ENCODE results near the gene ABCA6.
"Not testable (repeated sequence)": the region's sequence is repeated elsewhere in the genome, so short reads cannot be mapped to it uniquely, and the experiment has no call there.

The ABCA6 gene

DNA sequence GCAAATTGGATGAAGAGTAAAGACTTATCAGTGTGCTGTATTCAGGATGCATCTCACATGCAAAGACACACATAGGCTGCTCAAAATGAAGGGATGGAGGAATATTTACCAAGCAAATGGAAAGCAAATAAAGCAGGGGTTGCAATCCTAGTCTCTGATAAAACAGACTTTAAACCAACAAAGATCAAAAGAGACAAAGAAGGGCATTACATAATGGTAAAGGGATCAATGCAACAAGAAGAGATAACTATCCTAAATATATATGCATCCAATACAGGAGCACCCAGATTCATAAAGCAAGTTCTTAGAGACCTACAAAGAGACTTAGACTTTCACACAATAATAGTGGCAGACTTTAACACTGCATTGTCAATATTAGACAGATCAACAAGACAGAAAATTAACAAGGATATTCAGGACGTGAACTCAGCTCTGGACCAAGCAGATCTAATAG, 68.9 kb downstream of the ABCA6 start:
- in situ Hi-C loops (cut with MboI; ENCODE audit: low sequenced_read_pairs); H3K4me1 ChIP-seq; H3K4me3 ChIP-seq; H3K9me3 ChIP-seq; DNase-seq (ENCODE audit: low spot score in 2 of 2); H3K36me3 ChIP-seq (replicated peaks); H3K27me3 ChIP-seq (ENCODE audit: low read depth): not testable (repeated sequence)

DNA sequence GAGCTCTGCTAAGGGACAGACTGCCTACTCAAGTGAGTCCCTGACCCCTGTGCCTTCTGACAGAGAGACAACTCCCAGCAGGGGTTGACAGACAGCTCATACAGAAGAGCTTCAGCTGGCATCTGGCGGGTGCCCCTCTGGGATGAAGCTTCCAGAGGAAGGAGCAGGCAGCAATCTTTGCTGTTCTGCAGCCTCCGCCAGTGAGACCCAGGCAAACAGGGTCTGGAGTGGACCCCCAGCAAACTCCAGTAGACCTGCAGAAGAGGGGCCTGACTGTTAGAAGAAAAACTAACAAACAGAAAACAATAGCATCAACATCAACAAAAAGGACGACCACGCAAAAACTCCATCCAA, 70.5 kb downstream of the ABCA6 start:
- H3K4me1 ChIP-seq; DNase-seq (ENCODE audit: low spot score in 2 of 2); H3K4me3 ChIP-seq; in situ Hi-C loops (cut with MboI; ENCODE audit: low sequenced_read_pairs); H3K27me3 ChIP-seq (ENCODE audit: low read depth); H3K36me3 ChIP-seq (replicated peaks); H3K9me3 ChIP-seq: not testable (repeated sequence)

DNA sequence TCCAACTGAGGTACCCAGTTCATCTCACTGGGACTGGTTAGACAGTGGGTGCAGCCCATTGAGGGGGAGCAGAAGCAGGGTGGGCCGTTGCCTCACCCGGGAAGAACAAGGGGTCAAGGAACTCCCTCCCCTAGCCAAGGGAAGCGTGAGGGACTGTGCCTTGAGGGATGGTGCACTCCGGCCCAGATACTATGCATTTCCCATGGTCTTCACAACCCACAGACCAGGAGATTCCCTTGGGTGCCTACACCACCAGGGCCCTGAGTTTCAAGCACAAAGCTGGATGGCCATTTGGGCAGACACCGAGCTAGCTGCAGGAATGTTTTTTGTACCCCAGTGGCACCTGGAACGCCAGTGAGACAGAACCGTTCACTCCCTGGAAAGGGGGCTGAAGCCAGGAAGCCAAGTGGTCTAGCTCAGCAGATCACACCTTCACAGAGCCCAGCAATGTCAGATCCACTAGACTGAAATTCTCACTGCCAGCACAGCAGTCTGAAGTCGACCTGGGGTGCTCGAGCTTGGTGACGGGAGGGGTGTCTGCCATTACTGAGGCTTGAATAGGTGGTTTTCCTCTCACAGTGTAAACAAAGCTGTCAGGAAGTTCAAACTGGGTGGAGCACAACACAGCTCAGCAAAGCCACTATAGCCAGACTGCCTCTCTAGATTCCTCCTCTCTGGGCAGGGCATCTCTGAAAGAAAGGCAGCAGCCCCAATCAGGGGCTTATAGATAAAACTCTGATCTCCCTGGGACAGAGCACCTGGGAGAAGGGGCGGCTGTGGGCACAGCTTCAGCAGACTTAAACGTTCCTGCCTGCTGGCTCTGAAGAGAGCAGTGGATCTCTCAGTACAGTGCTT, 71.1 kb downstream of the ABCA6 start:
- H3K4me3 ChIP-seq; H3K36me3 ChIP-seq (replicated peaks); DNase-seq (ENCODE audit: low spot score in 2 of 2); in situ Hi-C loops (cut with MboI; ENCODE audit: low sequenced_read_pairs); H3K9me3 ChIP-seq; H3K4me1 ChIP-seq; H3K27me3 ChIP-seq (ENCODE audit: low read depth): not testable (repeated sequence)

DNA sequence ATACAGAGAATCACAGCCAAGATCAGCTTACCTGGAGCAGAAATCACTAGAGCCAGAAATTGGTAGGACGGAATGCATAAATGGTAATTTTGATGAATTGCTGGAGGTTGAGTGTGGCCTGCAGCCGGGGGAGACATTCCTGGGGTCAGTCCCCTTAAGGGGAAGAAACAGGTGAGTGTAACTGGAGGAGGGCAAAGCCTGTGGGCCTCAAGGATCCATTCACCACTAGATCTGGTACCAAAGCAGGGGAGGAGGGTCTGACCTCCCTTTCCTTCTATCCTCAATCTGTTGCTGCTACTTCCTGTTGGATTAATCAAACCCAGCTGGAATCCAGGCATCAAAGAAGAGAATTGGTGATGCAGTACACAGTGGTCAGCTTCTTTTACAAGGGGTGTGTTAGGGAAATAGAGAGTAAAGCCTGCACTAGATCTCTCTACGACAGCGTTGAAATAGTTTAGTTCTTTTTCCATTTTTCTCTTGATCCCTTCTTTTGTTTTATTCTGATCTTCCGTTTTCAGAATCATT, 72.4 kb downstream of the ABCA6 start:
- in situ Hi-C loops (cut with MboI; ENCODE audit: low sequenced_read_pairs), result no loop called here

DNA sequence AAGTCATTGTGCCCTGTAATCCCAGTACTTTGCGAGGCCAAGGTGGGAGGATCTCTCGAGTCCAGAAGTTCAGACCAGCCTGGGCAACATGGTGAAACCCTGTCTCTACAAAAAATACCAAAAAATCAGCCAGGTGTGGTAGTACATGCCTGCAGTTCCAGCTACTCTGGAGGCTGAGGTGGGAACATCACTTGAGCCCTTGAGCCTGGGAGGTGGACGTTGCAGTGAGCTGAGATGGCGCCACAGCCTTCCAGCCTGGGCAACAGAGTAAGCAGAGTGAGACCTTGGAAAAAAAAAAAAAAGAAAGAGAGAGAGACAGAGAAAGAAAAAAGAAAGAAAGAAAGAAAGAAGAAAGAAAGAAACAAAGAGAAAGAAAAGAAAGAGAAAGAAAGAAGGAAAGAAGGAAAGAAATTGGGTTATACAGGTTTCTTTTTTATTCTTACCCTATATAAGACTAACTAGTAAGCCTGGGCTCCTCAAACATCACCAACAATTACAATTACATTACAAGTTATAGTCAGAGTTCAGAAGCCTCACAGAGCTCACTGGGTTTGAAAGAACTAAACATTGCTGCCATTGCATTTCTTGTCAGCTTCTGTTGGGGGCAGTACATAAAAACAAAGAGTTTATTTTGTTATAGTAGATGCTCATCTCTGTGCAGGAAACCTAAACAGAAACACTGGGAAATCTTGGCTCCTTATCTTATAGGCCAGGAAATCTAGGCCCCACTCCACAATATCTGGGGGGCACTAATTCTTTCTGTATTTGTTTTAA, 74.2 kb downstream of the ABCA6 start:
- Histone ChIP-seq H3K36me3 (replicated peaks) (no peaks in the 10 kb centered on the region), H3K9me3 (no peaks in the 10 kb centered on the region), H3K4me1 (no peaks in the 10 kb centered on the region), H3K27me3 (ENCODE audit: low read depth) (no peaks in the 10 kb centered on the region), H3K4me3 (no peak overlapping the region)
- in situ Hi-C loops (cut with MboI; ENCODE audit: low sequenced_read_pairs), result no loop called here
- DNase-seq (ENCODE audit: low spot score in 2 of 2), result no peak

More for the DNA sequence above, 72.4 kb downstream of the ABCA6 start:
- DNase-seq (ENCODE audit: low spot score in 2 of 2), result no peak
- no peak overlapping the region for H3K4me3 ChIP-seq
- H3K9me3 ChIP-seq, result no peaks in the 10 kb centered on the region
- H3K36me3 ChIP-seq (replicated peaks), result no peaks in the 10 kb centered on the region
- H3K27me3 ChIP-seq (ENCODE audit: low read depth), result no peaks in the 10 kb centered on the region
- no peaks in the 10 kb centered on the region for H3K4me1 ChIP-seq

DNA sequence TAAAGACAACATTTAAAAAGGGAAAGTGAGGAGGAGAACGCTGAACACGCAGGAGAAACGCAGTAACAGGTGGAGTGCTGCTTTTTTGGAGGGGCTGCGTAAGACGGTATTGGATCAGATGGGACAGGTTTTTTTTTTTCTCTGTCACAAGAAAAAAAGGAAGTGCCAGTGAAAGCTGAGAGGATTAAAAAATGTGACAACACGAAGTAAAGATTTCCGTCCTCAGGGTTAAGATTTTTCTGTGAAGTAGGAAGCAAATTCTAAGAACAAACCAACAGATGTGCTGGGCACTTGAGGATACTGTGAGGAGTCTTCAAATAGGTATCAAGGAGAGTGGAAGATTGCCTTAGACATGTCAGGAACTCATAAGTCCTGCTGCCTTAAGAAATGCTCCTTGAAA, 75.2 kb downstream of the ABCA6 start:
- Histone ChIP-seq H3K4me3 (no peak overlapping the region), H3K9me3 (no peaks in the 10 kb centered on the region), H3K36me3 (replicated peaks) (no peaks in the 10 kb centered on the region), H3K4me1 (no peaks in the 10 kb centered on the region), H3K27me3 (ENCODE audit: low read depth) (no peaks in the 10 kb centered on the region)
- no peak for DNase-seq (ENCODE audit: low spot score in 2 of 2)
- in situ Hi-C loops (cut with MboI; ENCODE audit: low sequenced_read_pairs), result no loop called here

DNA sequence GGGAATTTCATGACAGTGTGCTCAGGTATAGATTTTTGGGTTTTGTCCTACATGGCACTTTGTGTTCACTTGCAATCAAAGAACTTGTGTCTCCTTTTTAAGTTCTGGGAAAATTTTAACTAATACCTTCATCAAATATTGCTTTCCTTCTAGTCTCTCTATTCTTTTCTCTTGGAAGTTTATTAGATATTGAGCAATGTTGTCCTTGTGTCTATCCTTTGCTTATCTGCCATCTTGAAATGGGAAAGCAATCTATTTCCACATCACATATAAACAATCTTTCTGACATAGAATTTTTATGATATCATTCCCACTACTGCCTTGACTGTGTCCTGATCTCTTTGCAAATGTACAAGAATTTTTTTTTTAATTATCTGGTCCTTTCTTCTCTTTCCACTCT, 76.6 kb downstream of the ABCA6 start:
- H3K4me1 ChIP-seq, result no peaks in the 10 kb centered on the region
- in situ Hi-C loops (cut with MboI; ENCODE audit: low sequenced_read_pairs), result no loop called here
- no peaks in the 10 kb centered on the region for H3K9me3 ChIP-seq
- no peak overlapping the region for H3K4me3 ChIP-seq
- H3K36me3 ChIP-seq (replicated peaks), result no peaks in the 10 kb centered on the region
- DNase-seq (ENCODE audit: low spot score in 2 of 2), result no peak
- no peaks in the 10 kb centered on the region for H3K27me3 ChIP-seq (ENCODE audit: low read depth)

DNA sequence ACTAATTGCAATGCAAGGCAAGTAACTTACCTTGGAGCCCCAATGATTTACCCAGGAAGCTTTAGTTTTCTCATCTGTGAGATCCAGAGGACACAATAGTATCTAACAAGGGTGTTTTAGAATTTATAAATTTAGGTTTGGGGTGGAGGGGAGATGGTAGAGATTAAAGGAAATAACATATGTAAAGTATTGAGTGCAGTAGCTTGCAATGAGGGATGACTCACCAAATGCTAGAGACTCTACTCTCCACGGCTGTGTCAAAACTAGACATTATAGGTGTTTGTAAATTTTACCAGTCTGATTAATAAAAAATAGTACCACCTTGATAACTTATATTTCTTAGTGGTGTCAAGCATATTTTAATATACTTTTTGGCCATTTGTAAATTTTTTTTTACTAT, 77.2 kb downstream of the ABCA6 start:
- Histone ChIP-seq H3K4me1 (no peaks in the 10 kb centered on the region), H3K4me3 (no peak overlapping the region), H3K36me3 (replicated peaks) (no peaks in the 10 kb centered on the region), H3K27me3 (ENCODE audit: low read depth) (no peaks in the 10 kb centered on the region), H3K9me3 (no peaks in the 10 kb centered on the region)
- in situ Hi-C loops (cut with MboI; ENCODE audit: low sequenced_read_pairs), result no loop called here
- no peak for DNase-seq (ENCODE audit: low spot score in 2 of 2)

DNA sequence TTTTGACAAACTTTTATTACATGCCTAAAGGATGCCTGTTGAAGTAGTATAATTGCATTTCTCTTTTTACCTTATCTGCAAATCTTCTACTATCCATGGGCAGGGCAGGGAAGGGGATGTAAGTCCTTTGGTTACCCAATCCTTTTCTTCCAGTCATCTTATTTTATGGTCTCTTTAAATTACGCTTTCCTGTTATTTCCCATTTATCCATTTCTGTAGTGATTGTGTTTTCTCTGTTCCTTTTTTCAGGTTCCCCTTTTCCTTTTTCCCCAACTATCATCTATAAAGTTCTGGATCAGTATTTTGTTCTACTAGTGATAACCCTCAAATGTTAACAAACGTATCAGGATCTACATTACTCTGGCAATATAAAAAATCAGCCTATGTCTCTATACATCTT, 77.7 kb downstream of the ABCA6 start:
- no peak overlapping the region for H3K4me3 ChIP-seq
- in situ Hi-C loops (cut with MboI; ENCODE audit: low sequenced_read_pairs), result no loop called here
- no peak for DNase-seq (ENCODE audit: low spot score in 2 of 2)
- no peaks in the 10 kb centered on the region for H3K9me3 ChIP-seq
- no peaks in the 10 kb centered on the region for H3K27me3 ChIP-seq (ENCODE audit: low read depth)
- H3K36me3 ChIP-seq (replicated peaks), result no peaks in the 10 kb centered on the region
- no peaks in the 10 kb centered on the region for H3K4me1 ChIP-seq

DNA sequence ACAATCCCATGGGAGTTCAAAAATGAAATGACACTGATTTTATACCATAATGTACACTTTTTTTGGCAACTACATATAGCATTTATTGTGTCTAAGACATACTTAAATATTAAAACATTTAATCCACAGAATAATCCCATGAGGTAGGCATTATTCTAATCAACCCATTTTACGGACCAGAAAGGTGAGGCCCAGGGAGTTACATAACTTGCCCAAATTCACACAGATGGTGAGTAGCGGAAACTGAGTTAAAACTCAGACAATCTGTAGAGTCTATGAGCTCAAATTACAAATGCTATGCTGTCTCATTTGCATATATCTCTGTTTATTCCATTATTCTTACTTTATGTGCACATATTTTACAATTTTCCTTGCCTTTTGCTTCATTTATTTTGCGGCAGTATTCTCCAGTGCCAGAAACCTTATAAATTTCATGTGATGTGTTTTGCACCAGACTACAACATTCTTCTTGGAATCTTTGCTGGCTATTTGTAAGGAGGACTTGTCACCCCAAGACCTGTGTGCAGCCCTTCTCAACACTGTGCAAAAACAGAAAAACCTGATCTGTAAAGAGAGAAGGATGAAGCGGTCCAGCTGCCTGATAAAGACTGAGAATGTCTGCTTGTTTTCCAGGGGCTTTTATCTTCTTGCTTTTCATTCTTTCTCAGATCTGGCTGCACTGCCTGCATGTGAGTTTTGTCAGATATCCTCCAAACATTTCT, 78.7 kb downstream of the ABCA6 start:
- no peak overlapping the region for H3K4me3 ChIP-seq
- no peaks in the 10 kb centered on the region for H3K36me3 ChIP-seq (replicated peaks)
- DNase-seq (ENCODE audit: low spot score in 2 of 2), result no peak
- no peaks in the 10 kb centered on the region for H3K9me3 ChIP-seq
- no peaks in the 10 kb centered on the region for H3K4me1 ChIP-seq
- H3K27me3 ChIP-seq (ENCODE audit: low read depth), result no peaks in the 10 kb centered on the region
- in situ Hi-C loops (cut with MboI; ENCODE audit: low sequenced_read_pairs), result no loop called here

DNA sequence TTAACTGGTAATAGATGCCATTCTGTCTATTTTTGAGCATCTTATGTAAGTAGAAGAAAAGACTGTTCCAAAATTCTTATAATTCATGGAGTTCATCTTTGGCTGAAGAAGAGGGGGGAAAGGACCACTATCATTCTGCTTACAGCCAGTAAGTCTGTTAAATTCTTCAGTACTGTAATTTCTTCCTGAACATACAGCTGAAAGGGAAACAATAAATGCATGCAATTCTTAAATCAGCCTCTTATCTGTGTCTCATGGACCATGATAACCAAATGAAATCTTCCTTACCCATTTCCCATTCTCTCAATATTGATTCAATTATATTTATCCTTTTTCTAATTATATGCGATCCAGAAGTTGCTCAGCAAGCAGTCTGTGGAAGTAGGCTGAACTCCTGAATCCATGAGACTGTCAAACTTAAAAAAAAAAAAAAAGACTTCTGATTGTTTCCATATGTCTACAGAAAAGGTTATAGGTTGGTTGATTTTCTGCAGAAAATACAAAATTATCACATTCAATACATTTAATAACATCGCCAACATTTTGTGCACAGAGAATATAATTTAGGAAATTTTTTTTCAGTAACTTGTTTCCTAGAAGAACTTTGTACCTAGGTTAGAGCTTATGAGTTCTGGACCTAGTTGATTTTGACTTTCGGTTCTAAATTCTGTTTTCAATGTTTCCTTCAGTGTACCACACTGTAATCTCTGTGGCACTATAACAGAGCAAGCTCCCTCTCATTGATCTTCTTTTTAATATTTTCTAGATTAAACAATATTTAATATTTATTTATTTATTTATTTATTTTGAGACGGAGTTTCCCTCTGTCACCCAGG, 79.8 kb downstream of the ABCA6 start:
- Histone ChIP-seq H3K27me3 (ENCODE audit: low read depth) (no peaks in the 10 kb centered on the region), H3K9me3 (no peaks in the 10 kb centered on the region), H3K36me3 (replicated peaks) (no peaks in the 10 kb centered on the region), H3K4me1 (no peaks in the 10 kb centered on the region), H3K4me3 (no peak overlapping the region)
- in situ Hi-C loops (cut with MboI; ENCODE audit: low sequenced_read_pairs), result no loop called here
- DNase-seq (ENCODE audit: low spot score in 2 of 2), result no peak

DNA sequence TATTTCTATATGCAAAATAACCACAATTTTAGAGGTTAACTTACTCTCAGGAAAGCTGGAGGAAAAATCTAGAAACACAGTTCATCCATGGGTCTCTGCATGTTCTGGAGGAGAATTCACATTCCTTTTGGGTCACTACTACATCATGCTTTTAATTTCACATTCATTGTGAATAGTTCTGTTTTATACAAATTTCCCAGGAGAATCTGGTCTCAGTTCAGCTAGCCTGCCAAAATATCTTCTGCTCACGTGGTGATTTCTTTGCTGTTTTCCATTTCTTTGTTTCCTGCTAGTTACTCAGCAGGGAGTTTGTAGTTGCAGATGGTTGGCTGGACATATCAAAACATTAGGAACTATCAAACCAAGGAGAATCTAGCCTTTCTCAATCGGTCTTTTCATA, 80.9 kb downstream of the ABCA6 start, which contains the start of gene ABCA9:
Gene ABCA9, minus strand, starts transcription at position 106 of the 400 bp plus-strand sequence. CDS start 9,801 bp downstream, outside the sequence.
- Histone ChIP-seq H3K27me3 (ENCODE audit: low read depth) (no peaks in the 10 kb centered on the region), H3K9me3 (no peaks in the 10 kb centered on the region), H3K36me3 (replicated peaks) (no peaks in the 10 kb centered on the region), H3K4me1 (no peaks in the 10 kb centered on the region), H3K4me3 (no peak within 1 kb of the TSS)
- DNase-seq (ENCODE audit: low spot score in 2 of 2), result no peak
- in situ Hi-C loops (cut with MboI; ENCODE audit: low sequenced_read_pairs), result no loop called here

Measured in HAP-1 (cell line).